HUDEP-2 (cell line): ENCODE results near the gene BANK1.

ENCODE experiments used
- DNase-seq, 76 experiments: peaks; one replicate each; lab custom pipeline; 2025; ENCODE audit not compliant: unreplicated experiment in 76 of 76; lab: John Stamatoyannopoulos, UW

Gene BANK1

DNA sequence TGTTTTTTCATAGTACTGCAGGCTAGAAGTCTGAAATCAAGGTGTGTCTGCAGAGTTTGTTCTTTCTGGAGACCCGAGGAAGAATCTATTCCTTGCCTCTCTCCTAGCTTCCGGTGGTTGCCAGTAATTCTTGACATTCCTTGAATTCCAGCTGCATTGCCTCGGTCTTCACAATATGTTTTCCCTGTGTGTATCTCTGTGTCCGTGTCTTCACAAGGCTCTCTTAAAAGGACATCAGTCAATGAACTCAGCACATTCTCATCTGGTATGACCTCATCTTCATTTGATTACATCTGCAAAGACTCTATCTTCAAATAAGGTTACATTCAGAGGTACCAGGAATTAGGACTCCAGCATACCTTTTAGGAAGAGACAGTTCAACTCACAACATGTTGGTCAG is 163.4 kb downstream of the BANK1 start:
- no peak for DNase-seq

GRCh38 chr4:101954351-101954750 is 163.8 kb downstream of the BANK1 start:
- DNase-seq, result no peak

- DNase-seq, result no peak
These were observed 164.6 kb downstream of the BANK1 start for GRCh38 chr4:101954975-101955678.

DNA sequence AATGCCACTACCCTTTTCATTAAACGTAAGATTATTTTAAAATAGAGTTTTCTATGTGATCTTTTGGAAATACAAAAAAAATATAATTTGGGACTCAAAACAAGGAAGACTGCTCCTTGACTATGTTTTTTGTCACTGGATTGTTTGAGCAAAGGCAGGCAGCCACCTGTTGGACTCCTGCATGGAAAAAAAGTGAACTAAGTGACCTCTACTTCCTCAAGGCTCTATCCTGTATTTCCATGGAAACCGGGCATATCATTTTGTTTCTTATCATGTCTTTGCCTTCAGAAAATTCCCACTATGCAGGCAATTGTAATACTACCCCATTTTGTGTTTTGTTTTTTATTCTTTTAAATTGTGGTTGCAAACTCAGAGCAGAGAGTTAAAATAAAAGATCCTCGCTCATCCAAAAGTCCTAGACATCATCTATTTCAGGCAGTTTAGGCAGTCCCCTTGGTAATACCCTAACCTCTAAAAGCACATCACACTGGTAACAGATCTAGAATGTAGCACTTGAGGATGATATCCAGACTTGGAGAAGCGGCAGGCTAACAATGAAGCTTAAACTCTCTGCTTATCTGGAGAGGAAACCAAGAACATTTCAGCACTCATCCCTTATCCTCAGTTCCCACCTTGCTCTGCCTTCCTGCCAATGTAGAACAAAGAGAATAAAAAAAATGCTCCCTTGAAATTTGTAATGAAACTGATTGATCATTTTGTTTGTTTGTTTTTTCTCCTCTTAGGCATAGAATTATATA is 165.7 kb downstream of the BANK1 start:
- no peak for DNase-seq

GRCh38 chr4:101958547-101958946 is 168.0 kb downstream of the BANK1 start:
- DNase-seq, result no peak

DNA sequence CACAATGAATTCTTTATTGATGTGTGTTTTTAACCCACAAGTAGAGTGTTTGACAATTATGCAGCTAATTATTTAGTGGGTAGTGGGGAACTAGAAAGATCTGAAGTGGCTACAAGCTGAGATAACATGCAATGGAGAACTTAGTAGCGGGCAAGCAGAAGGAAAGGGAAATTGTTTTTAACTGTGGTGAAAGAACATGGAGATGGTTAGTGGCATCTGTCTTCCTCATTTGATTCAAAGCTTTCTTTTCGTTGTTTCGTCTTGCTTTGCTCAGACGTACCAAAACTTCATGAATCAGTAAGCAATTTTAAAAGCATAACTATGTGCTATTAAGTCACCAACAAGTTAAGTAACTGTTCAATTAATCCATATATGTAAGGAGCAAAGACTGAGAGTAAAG is 169.9 kb downstream of the BANK1 start:
- no peak for DNase-seq

GRCh38 chr4:101961144-101961543 is 170.6 kb downstream of the BANK1 start:
- DNase-seq, result no peak

- no peak for DNase-seq
These were observed 177.3 kb downstream of the BANK1 start for GRCh38 chr4:101967697-101968346.

GRCh38 chr4:101968364-101968763 is 177.8 kb downstream of the BANK1 start:
- DNase-seq, result no peak

- no peak for DNase-seq
These were observed 179.4 kb downstream of the BANK1 start for GRCh38 chr4:101969965-101970364.

DNA sequence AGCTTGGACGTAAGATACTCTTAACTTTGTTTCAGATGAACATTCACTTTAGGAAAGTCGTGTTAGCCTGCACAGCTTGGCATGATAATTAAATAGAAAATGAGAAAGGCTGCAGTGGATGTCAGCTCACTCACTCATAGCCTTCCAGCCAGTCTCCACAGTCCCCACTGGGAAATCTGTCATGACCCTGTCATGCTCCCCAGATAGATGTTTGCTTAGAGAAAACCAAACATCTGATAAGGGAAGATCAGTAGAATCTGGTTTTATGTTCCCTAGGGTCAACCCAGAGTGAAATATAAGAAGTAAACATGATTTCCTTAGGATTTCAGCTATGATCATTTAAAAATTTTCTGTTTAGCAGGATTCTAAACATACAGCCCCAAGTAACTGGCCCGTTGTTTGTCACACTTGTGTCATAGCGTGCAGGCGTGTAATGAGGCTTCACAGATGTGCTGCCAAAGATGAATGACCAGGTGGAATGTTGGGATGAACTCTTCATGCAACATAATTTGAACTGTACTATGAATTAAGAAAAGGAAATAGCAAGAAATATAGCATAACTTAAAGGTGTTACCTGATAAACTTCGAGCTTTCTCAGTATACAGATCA is 180.1 kb downstream of the BANK1 start:
- no peak for DNase-seq

GRCh38 chr4:101972791-101973190 is 182.3 kb downstream of the BANK1 start:
- DNase-seq, result no peak

DNA sequence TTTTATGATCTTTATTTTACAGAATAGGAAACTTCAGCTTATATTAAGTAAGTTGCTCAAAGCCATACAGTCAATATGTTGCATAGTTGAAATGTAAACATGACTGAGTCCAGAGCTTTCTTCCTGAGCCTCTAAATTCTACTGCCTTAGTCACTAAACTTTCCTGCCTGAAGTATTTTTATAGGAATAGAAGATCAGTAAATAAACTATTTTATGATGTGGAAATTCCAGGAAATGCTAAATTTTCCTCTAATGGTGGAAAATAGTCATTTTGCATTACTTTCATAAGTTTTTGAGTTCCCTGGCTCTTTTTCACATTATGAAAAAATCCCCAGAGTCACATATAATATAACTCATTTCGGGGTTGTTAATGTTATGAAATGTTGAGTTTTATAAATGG is 182.8 kb downstream of the BANK1 start:
- DNase-seq, result no peak

GRCh38 chr4:101977076-101977475 is 186.5 kb downstream of the BANK1 start:
- DNase-seq, result no peak

GRCh38 chr4:101981756-101982155 is 191.2 kb downstream of the BANK1 start:
- DNase-seq, result no peak

DNA sequence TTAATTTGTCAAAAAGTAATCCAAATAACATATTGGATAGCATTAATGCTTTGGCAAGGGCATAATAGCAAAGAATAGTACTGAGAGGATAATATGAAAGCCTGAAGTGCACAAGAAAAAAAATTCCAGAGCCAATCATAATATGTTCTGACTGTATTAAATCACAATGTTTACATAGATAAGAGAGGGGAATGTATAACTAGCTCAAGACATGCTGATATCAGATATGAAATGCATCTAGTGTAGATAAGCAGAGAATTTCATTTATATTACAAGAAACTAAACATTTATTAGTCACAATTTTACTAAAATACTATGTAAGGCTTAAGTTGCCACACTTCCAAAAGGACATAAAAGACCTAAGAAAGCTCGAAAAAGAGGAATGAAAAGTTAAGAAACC is 193.3 kb downstream of the BANK1 start:
- no peak for DNase-seq

DNA sequence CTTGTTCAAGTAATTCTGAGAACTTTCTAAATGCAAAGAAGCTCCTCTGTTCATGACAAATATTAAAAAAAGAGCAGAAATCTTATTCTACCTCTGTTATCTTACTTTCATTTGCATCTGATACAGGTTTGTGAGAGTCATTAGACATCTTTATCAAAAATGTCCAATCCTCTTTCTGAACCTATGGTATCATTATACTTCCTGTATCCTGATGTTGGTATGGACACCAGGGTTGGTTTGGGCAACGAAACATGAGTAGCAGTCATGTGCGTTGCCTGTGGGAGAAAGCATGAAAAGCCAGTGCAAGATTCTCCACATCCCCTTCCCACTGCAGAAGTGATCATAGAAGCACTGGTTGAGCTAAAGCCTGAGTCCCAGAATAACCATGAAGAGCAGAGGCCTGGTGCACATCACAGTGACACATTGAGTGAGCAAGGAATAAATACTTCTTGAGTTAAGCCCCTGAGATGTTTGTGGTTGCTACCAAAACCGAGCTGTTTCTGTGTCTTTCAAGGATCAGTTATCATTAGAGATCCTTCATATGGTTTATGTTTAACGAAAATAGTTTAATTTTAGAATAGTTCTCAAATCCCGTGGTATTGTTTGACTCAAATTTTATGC is 197.2 kb downstream of the BANK1 start:
- no peak for DNase-seq

- DNase-seq, result no peak
These were observed 199.0 kb downstream of the BANK1 start for GRCh38 chr4:101989551-101989950.

GRCh38 chr4:101992446-101992845 is 201.9 kb downstream of the BANK1 start:
- no peak for DNase-seq

DNA sequence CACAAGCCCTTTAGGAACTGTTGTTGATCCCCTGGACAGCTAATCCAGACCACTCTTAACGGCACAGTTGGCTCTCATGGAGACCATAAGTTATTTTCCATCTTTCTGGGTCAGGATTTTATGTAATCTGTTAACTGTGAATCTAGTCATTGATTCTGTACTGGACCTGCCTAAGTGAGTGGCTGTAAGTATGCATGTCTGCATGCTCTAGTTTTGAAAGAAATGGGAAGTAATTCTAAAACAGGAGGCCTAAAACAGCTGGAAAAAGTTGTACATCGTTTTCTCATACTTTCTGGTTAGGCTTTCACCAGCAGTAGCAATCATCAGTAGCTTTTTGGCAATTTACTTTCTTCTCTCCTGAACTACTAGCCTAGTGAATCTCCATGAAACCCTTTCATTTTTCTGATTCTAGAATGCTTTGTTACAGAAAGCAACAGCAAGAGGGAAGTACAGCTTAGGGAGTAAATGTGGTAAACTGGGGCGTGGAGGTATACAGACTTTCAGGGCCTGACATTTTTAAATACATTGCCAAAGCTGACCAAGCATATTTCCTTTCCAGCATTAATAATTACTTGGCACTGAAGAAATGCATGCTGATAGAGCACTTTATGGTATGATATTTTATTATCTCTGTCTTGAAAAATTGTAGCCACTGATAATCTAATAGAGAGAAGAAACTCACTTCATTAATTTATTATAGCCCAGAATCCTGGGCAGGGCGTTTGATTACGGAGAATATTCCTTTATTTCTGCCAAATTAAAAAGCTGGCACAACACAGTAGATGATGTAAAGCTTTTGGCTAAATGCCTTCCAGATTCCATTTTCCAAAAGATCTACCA is 202.7 kb downstream of the BANK1 start:
- no peak for DNase-seq
